22Rv1 (cell line): ENCODE data around the gene SLC35F3.

ENCODE experiments used
- ZFX ChIP-seq: fragments of 450-650 bp; IDR thresholded peaks from 2 replicates; pipeline ENCODE4 v1.6.1; 2017; ENCODE audit warnings: antibody characterized with exemption, borderline replicate concordance
- TF ChIP-seq, protein P1 (sequence below): fragments of 450-650 bp; IDR thresholded peaks from 2 replicates; pipeline ENCODE4 v1.5.1; 2017; ENCODE audit warnings: mild to moderate bottlenecking

GRCh38 chr1:234096161-234096770 is 191.8 kb downstream of the SLC35F3 start:
- TF ChIP-seq, protein P1, sequence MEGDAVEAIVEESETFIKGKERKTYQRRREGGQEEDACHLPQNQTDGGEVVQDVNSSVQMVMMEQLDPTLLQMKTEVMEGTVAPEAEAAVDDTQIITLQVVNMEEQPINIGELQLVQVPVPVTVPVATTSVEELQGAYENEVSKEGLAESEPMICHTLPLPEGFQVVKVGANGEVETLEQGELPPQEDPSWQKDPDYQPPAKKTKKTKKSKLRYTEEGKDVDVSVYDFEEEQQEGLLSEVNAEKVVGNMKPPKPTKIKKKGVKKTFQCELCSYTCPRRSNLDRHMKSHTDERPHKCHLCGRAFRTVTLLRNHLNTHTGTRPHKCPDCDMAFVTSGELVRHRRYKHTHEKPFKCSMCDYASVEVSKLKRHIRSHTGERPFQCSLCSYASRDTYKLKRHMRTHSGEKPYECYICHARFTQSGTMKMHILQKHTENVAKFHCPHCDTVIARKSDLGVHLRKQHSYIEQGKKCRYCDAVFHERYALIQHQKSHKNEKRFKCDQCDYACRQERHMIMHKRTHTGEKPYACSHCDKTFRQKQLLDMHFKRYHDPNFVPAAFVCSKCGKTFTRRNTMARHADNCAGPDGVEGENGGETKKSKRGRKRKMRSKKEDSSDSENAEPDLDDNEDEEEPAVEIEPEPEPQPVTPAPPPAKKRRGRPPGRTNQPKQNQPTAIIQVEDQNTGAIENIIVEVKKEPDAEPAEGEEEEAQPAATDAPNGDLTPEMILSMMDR = no peak
- TF ChIP-seq ZFX = no peak
